ENCODE data around the gene GARRE1.
A peak's percentile ranks its signal among the peaks of the same experiment; 100 is the strongest.
"Not testable (repeated sequence)": the region's sequence is repeated elsewhere in the genome, so short reads cannot be mapped to it uniquely, and the experiment has no call there.

GARRE1 gene
- 101 reads per million, percentile 83 among the genes with 10 or more reads in this experiment for total RNA-seq

GRCh38 chr19:34254046-34254697, at the start of gene GARRE1:
GARRE1 (plus strand) TSS chr19:34254554; CDS start chr19:34300474, 45,920 bp downstream.
- peak; percentile 83 for DNase-seq

GRCh38 chr19:34205324-34205723, 49.0 kb upstream of the GARRE1 start:
- DNase-seq = not testable (repeated sequence)

GRCh38 chr19:34208291-34208884, 46.0 kb upstream of the GARRE1 start:
- no peak for DNase-seq

- DNase-seq = no peak
These were observed 44.6 kb upstream of the GARRE1 start for GRCh38 chr19:34209726-34210125.

GRCh38 chr19:34213283-34213682, 41.1 kb upstream of the GARRE1 start:
- no peak for DNase-seq

- DNase-seq = no peak
These were observed 40.3 kb upstream of the GARRE1 start for GRCh38 chr19:34214040-34214439.

GRCh38 chr19:34215006-34215665, 39.2 kb upstream of the GARRE1 start:
- DNase-seq = no peak

GRCh38 chr19:34215666-34216038, 38.7 kb upstream of the GARRE1 start:
- DNase-seq = no peak

GRCh38 chr19:34216745-34217219, 37.6 kb upstream of the GARRE1 start:
- DNase-seq = not testable (repeated sequence)

- peak; percentile 54 for DNase-seq
These were observed 36.2 kb upstream of the GARRE1 start for GRCh38 chr19:34217952-34218817.

- no peak for DNase-seq
These were observed 35.6 kb upstream of the GARRE1 start for GRCh38 chr19:34218818-34219164.

GRCh38 chr19:34220472-34221063, 33.8 kb upstream of the GARRE1 start:
- peak; percentile 60 for DNase-seq

GRCh38 chr19:34222386-34222785, 32.0 kb upstream of the GARRE1 start:
- DNase-seq = no peak

- DNase-seq = no peak
These were observed 29.2 kb upstream of the GARRE1 start for GRCh38 chr19:34224996-34225658.

- DNase-seq = no peak
These were observed 28.7 kb upstream of the GARRE1 start for GRCh38 chr19:34225659-34226015.

- DNase-seq = no peak
These were observed 28.3 kb upstream of the GARRE1 start for GRCh38 chr19:34226036-34226435.

- no peak for DNase-seq
These were observed 26.0 kb upstream of the GARRE1 start for GRCh38 chr19:34228347-34228746.

GRCh38 chr19:34228762-34229161, 25.6 kb upstream of the GARRE1 start:
- DNase-seq = no peak

- no peak for DNase-seq
These were observed 24.6 kb upstream of the GARRE1 start for GRCh38 chr19:34229721-34230120.

- DNase-seq = no peak
These were observed 23.5 kb upstream of the GARRE1 start for GRCh38 chr19:34230820-34231219.

- no peak for DNase-seq
These were observed 22.9 kb upstream of the GARRE1 start for GRCh38 chr19:34231439-34231838.

Data from effector CD4-positive, alpha-beta T cell (primary cell).